ENCODE data around the gene TSHZ2.

The TSHZ2 gene

GRCh38 chr20:53174454-53174853, 202.3 kb downstream of the TSHZ2 start:
- no peak for DNase-seq (ENCODE audit: low read depth)
- H3K4me3 ChIP-seq (ENCODE audit: low read depth, low read length), result no peak overlapping the region

DNA sequence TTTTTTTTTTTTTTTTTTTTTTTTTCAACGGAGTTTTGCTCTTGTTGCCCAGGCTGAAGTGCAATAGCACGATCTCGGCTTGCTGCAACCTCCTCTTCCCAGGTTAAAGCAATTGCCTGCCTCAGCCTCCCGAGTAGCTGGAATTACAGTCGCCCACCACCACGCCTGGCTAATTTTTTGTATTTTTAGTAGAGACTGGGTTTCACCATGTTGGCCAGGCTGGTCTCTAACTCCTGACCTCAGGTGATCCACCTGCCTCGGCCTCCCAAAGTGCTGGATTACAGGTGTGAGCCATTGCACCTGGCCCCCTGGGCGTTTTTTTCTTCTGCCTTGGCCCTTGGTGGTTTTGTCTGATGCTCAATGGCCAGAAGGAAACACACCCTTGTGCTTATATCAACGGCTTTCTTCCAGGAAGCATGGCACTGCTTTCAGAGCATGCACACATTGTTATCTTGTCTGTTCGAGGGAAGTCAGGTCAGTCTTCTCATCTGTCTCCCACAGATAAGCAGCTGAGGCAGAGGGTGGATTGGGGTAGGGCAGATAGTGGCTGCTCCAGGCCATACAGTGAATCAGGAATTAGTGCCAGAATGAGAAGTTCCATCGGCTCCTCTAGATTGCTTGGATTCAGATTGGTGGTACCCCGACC, 203.1 kb downstream of the TSHZ2 start:
- DNase-seq (ENCODE audit: low read depth), result no peak
- no peak overlapping the region for H3K4me3 ChIP-seq (ENCODE audit: low read depth, low read length)

DNA sequence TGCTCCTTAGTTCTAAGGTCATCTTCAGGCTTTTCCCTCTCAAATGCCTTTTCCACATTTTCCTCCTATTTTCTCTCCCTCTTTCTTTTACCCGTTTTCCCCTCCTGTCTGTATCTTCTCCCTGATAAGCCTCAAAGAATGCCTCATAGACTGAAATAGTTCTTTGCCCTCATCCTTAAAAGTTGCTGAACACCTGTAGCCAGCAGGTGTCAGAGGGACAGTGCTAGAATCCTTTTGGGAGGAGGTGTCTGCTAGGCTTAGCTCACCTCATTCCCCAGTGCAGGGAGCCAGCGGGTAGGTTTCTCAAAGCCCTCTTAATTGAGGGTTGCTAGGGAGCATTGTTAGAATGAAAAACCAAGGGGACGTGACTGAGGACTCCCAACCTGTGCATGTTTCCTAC, 204.0 kb downstream of the TSHZ2 start:
- no peak for DNase-seq (ENCODE audit: low read depth)
- H3K4me3 ChIP-seq (ENCODE audit: low read depth, low read length), result no peak overlapping the region

- no peak overlapping the region for H3K4me3 ChIP-seq (ENCODE audit: low read depth, low read length)
- DNase-seq (ENCODE audit: low read depth), result no peak
Observed at GRCh38 chr20:53177687-53178086, 205.5 kb downstream of the TSHZ2 start.

DNA sequence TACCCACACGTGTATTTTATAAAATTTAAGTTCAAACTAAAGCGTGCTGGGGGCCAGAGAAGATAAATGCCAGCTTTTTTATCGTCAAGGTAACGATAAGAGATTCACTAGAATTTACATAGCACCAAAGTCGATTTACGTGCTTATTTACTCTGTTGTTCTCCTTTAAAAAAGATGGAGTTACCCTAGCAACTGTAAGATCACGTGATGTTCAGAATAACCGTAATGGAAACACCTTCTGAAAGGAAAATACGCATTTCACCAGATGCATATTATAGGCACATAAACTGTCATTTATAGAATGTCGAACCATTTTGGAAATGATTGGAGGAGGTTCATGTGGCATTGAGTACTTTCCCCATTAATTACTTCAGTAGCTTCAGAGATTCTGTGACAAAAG, 207.6 kb downstream of the TSHZ2 start:
- no peak for DNase-seq (ENCODE audit: low read depth)
- H3K4me3 ChIP-seq (ENCODE audit: low read depth, low read length), result no peak overlapping the region

DNA sequence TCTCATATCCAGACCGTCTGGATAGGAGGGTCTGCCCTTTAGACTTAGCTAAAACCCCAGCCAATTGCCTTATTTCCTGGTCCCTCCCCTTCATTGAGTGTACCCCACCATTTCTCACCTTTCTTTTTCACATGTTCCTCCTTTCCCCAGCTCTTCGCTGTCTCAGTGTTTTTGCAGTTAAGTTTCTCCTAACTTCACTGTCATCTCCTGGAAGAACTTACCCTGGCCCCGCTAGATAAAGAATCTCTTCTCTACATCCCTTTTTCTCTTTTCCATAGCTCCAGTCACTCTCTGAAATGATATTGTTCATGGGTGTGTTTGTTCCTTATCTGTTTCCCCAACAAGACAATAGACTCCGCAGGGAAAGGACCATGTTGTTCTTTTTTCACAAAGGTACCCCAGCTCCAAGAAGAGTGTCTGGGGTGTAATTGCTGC, 208.8 kb downstream of the TSHZ2 start:
- no peak overlapping the region for H3K4me3 ChIP-seq (ENCODE audit: low read depth, low read length)
- no peak for DNase-seq (ENCODE audit: low read depth)

DNA sequence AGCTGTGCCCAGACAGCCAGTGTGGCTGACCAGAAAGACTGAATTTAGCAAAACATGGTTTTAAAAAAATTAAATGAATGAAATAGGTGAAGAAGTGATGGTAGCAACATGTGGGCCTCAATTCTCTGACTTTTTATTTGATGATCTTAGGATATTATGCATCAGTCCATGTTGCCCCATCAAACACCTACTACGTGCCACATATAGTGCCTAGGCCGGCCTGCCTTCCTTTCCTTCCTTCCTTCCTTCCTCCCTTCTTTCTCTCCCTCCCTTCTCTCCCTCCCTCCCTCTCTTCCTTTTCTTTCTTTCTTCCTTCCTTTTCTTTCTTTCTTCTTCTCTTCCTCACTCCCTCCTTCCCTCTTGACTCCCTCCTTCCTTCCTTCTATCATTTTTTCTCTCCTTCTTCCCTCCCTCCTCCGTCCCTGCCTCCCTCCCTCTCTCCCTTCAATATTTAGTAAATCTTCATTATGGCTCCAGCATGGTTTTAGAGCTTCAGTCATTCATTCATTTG, 209.8 kb downstream of the TSHZ2 start:
- no peak overlapping the region for H3K4me3 ChIP-seq (ENCODE audit: low read depth, low read length)
- DNase-seq (ENCODE audit: low read depth), result no peak

GRCh38 chr20:53183181-53183580, 211.0 kb downstream of the TSHZ2 start:
- no peak for DNase-seq (ENCODE audit: low read depth)
- H3K4me3 ChIP-seq (ENCODE audit: low read depth, low read length), result no peak overlapping the region

DNA sequence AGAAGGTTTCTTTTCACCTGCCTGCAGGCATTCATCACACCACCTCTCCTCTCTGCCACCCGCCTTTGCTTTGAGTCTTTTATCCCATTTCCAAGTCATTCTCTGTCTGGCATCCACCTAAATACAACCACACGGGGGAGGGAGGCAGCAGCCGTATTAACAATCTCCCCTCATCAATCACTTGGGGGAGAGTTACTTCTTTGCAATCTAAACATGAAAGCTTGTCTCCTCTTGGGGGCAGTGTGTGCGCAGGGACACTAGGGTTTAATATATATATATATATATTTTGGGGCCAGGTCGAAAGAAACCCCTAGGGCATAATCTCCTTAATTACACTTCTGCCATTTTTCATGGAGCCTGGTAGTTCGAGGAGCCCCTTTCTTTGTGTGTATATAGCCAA, 214.5 kb downstream of the TSHZ2 start:
- DNase-seq (ENCODE audit: low read depth), result no peak
- no peak overlapping the region for H3K4me3 ChIP-seq (ENCODE audit: low read depth, low read length)

DNA sequence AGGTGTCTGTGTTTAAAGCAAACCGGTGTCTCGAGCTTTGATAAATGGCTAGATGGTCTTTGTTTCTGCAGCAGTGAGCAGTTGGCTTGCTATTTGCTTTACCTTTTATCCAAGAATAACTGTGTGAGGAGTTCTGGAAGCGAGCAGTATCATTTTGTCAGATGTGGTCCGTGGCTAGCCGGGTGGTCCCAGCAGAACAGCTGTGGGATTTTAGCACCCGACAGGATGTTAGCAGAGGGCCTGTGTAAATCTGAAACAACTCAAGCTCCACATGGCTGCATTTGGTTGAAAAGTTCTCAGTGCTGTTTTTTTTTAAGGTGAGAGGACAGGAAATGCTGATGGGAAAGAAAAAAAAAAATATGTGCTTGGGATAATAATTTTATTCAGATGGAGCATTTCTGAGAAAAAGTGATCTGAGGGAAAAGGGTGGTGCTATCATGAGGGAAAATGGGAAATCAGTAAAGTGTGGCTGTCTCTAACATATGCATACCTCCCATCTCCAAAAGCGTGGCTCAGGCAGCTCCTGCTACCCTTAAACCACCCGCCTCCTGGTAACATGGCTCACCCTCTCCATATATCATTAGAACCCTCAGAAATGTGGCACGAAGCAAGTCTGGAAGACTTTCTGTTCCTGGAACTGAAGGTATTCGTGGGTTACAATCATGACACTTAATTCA, 215.4 kb downstream of the TSHZ2 start:
- DNase-seq (ENCODE audit: low read depth), result no peak
- H3K4me3 ChIP-seq (ENCODE audit: low read depth, low read length), result no peak overlapping the region

DNA sequence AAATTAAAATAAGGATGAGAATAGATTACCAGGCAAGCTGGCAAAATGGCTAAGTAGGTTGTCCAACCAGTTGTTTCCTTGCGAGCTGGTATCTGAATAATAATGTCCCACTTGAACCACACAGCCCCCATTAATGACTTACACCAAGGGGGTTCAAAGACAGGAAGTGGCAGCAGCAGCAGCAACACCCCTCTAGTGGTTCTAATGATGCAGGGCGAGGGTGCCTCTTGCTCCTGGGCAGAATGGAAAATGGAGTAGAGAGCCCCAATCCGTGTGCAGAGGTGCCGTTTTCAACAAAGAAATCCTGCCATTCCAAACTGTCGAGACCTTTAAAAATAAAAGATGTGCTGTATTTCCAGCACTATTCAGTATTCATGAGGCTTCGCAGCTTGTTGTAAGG, 218.1 kb downstream of the TSHZ2 start:
- no peak for DNase-seq (ENCODE audit: low read depth)
- H3K4me3 ChIP-seq (ENCODE audit: low read depth, low read length), result no peak overlapping the region

GRCh38 chr20:53191957-53192356, 219.8 kb downstream of the TSHZ2 start:
- no peak overlapping the region for H3K4me3 ChIP-seq (ENCODE audit: low read depth, low read length)
- no peak for DNase-seq (ENCODE audit: low read depth)

DNA sequence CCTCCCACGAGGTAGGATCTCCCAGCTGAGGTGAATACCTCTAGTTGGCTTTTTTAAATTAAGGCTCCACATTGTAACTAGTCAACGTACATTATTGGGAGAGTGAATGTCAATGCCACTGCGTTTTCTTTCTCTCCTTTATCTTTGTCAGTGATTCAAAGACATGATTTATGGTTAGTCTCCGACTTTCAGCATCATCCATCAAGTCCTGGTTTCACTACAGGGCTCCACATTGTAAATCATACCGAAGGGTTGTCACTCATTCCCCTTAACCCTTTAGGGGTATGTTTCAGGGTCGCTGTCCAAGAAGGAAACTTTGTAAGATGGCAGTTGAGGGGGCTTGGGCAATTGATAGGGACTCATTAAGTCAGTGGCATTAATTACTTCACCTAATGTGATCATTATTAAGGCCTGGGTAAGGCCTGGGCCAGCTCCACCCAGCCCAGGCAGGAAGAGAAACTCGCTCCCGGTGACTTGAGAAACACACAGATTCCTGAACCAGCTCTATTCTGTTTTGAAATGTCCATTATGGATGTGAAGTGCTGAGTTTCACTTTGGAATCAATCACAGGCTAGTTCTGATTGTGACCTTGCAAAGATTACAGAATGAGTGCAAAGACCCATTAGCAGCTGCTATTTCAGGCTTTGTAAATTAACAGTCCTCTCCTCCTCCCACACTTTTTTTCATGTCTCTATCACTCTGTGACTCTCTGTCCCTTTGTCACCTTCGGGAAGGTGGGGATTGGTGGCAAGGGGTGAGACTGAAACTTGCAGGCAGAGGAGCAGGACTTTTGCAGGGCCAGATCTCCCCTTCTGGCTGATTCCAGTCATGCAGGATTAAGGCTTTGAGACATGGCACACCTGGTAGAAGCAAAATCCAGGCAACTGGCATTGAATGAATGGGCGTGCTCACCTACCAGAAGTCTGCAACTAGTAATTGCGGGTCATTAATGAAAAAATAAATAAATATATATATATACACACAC, 222.4 kb downstream of the TSHZ2 start:
- no peak for DNase-seq (ENCODE audit: low read depth)
- no peak overlapping the region for H3K4me3 ChIP-seq (ENCODE audit: low read depth, low read length)

DNA sequence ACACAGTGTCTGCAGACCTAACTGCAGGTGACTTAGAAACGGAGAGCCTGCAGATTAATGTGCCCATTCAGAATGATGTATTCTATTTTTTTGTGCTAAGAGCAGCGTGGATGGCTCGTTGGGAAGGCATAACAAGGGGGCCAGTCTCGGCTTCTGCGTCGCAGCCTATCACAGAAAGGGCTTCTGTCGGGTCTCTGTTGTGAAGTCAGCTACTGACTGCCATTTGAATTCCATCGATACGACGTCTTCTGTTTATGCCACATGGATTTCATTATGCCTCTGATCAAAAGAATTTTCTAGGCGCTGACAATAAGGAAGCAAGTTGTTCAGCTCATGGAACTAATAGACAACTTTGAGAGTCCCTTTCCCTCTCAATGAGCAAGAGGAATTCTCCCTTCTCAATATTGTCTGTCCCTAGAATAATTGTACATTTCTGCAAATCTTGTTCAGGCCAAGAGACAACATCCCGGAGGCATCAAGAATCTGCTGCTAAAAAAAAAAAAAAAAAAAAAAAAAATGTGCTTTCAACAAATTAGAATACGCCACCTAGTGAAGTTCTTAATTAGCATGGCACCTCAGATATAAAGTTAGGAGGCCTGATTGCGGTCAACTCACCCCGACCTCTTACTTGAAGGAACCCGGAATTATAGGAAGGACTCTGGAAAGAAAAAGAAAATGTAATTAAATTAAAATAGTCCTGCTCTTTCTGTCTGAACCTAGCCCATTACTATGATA, 223.9 kb downstream of the TSHZ2 start:
- no peak overlapping the region for H3K4me3 ChIP-seq (ENCODE audit: low read depth, low read length)
- DNase-seq (ENCODE audit: low read depth), result no peak

GRCh38 chr20:53201588-53201987, 229.4 kb downstream of the TSHZ2 start:
- DNase-seq (ENCODE audit: low read depth), result no peak
- H3K4me3 ChIP-seq (ENCODE audit: low read depth, low read length), result no peak overlapping the region

DNA sequence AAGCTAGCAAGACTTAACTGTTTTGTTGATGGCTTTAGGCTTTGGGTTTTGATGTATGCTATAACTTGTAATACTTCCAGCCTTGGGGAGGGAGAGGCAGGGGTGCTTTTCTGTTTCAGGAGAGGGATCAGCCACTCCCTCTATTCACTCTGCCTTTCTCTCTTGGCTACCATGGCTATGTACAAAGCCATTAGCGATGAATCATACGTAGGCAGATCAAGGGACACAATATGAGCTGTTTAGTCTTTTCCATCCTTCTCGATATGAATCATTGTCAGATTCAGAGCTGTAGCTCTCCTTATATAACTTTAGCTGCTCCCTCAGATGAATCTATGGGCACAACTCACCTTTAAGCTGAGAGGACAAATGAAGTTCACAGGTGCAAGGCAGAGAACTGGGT, 230.6 kb downstream of the TSHZ2 start:
- H3K4me3 ChIP-seq (ENCODE audit: low read depth, low read length), result no peak overlapping the region
- DNase-seq (ENCODE audit: low read depth), result no peak

DNA sequence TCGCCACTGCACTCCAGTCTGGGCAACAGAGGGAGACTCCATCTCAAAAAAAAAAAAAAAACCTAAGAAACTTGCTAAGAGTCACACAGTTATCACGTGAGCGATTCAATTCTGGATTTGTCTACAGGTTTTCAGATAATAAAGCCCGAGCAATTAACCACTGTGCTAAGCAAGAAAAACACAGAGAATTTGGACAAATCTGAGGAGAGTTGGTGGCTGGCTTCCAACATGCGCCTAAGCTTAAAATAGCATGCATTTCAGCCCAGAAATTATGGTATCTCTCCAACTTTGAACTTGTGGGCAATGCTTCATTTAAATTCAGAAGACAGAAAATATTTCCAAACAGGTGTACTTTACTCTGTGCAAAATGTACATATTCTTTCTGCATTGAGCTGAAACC, 232.9 kb downstream of the TSHZ2 start:
- no peak for DNase-seq (ENCODE audit: low read depth)
- H3K4me3 ChIP-seq (ENCODE audit: low read depth, low read length), result no peak overlapping the region

- DNase-seq (ENCODE audit: low read depth), result no peak
Observed at GRCh38 chr20:53208110-53208832, 236.1 kb downstream of the TSHZ2 start.

DNA sequence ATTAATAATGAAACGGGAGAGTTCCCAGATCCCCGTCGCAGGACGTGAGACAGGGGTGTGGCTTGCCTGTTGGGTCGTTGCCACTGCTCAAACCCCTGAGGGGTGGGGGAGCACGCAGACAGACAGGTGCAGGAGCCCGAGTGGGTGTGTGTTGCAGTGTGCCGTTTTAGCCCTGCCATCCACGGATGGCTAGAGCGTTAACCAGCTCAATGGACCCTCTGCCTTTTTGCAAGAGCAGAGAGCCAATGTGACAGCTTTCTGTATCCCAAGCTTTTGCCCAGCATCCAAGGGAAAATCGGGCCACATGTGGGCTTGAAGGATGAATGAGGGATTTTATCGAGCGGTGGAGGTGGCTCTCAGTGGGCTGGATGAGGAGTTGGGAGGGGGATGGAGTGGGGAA, 237.9 kb downstream of the TSHZ2 start:
- DNase-seq (ENCODE audit: low read depth), result no peak
- no peak overlapping the region for H3K4me3 ChIP-seq (ENCODE audit: low read depth, low read length)

More at GRCh38 chr20:53208110-53208832, 236.1 kb downstream of the TSHZ2 start:
- no peak overlapping the region for H3K4me3 ChIP-seq (ENCODE audit: low read depth, low read length)
